Mucosa of stomach (tissue), 1 donor: ENCODE measurements around the gene KCNA1.

Experiments
- H3K27me3 ChIP-seq: one replicate; pipeline ENCODE4 v1.7.0; 2013; ENCODE audit warnings: mild to moderate bottlenecking, low read length; ENCODE audit not compliant: control insufficient read depth, insufficient read depth
- H3K36me3 ChIP-seq: one replicate; pipeline ENCODE4 v1.7.0; 2013; ENCODE audit warnings: low read length; ENCODE audit not compliant: control insufficient read depth, insufficient read depth
- H3K4me1 ChIP-seq: one replicate; pipeline ENCODE4 v1.7.0; 2013; ENCODE audit warnings: mild to moderate bottlenecking, low read length; ENCODE audit not compliant: control insufficient read depth, insufficient read depth
- H3K4me3 ChIP-seq: one replicate; pipeline ENCODE4 v1.7.0; 2013; ENCODE audit warnings: low read length
- H3K9ac ChIP-seq: one replicate; pipeline ENCODE4 v1.7.0; 2013; ENCODE audit warnings: mild to moderate bottlenecking, low read length, moderate library complexity
- H3K9me3 ChIP-seq: one replicate; pipeline ENCODE4 v1.7.0; 2013; ENCODE audit warnings: mild to moderate bottlenecking, low read length, moderate library complexity; ENCODE audit not compliant: control insufficient read depth
- donor health status: Pancreatic carcinoma.

KCNA1 gene

DNA sequence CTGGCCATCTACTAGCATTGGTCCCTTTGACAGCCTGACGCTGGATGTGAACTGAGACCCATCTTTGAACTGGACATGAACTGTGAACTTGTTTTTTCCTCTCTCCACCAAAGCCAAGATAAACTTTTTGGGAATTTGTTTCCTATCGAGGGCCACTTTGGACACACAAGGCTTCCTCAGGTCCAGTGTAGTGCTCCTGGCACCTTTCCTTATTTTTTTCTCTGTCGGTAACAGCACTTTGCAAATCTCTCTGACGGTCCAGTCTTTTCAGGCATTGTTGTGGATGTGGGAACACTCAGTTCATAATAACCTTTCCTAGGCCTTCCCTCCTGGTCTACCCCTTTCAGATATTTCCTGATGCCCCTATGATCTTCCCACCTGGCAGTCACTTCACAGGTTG is 5.0 kb downstream of the KCNA1 start:
- no peak overlapping the region for H3K9ac ChIP-seq
- H3K9me3 ChIP-seq = no peaks in the 10 kb centered on the region
- H3K27me3 ChIP-seq = peaks cover 37% of the 10 kb centered on the region
- H3K4me3 ChIP-seq = no peak overlapping the region
- no peaks in the 10 kb centered on the region for H3K36me3 ChIP-seq
- H3K4me1 ChIP-seq = no peaks in the 10 kb centered on the region

DNA sequence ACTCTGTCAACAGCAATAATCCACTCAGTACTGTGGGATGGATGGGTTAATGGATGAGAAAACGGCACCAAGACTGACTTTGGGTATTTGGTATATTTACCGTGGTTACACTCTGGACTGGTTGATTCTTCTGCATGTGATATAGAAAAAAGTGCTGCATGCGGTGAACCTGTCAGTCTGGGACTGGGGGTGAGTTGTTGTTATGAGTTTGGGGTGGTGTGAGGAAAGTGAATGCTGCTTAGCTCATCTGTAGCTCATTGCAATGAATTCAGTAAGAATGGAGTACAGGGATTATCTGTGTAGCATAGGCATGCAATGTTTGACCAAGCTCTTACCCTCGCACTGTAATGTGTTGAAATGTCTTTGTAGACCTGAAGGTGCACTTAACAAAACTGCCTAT is 6.0 kb downstream of the KCNA1 start:
- H3K27me3 ChIP-seq = peaks cover 27% of the 10 kb centered on the region
- no peak overlapping the region for H3K4me3 ChIP-seq
- H3K36me3 ChIP-seq = no peaks in the 10 kb centered on the region
- no peaks in the 10 kb centered on the region for H3K4me1 ChIP-seq
- H3K9ac ChIP-seq = no peak overlapping the region
- H3K9me3 ChIP-seq = no peaks in the 10 kb centered on the region

DNA sequence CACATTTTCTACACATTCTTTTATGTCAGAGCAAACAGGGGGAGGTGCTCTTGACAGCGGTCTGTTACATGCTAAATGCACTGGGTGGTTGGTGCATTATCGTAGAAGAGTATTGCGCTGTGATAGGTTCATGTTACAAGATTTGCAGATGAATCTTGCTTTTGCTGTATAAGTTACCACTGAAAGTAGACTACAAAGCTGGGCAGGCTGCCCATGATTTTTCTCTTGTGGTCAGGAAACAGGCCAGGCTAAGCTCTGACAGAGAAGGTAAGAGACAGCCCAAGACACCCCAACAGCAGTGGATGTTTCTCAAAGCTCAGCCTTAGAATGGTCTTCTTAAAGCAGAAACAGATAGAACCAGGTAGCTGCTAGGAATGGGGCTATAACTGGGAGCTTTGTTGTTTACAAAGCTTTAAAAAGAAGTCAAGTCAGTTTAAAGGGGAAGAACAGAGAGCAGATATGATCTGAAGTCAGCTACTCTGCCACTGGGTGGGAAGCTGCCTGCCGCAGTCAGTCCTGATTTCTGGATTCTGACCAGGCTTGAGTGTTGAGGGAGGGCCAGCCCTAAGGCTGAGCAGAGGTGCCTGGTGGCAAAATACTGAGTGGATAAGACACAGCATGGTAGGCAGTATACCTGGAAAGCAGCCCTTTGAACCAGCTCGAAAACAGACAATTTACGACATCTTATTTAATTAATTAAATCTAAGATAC is 9.4 kb downstream of the KCNA1 start:
- Histone ChIP-seq H3K9me3 (no peaks in the 10 kb centered on the region), H3K36me3 (no peaks in the 10 kb centered on the region), H3K4me1 (no peaks in the 10 kb centered on the region), H3K9ac (no peak overlapping the region), H3K27me3 (peaks cover 9% of the 10 kb centered on the region), H3K4me3 (no peak overlapping the region)

DNA sequence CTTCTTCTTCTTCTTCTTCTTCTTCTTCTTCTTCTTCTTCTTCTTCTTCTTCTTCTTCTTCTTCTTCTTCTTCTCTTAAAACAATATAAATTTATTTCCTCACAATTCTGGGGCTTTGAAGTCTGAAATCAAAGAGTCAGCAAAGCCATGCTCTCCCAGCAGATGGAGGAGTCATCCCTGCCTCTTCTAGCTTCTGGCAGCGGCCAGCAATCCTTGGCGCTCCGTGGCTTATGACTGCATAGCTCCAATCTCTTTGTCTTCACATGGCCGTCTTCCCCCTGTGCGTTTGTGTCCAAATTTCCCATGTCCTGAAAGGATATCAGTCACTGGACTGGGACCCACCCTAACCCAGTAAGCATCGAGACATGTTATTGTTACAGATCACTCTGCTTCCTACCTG is 22.9 kb downstream of the KCNA1 start:
- H3K4me1 ChIP-seq = no peaks in the 10 kb centered on the region
- no peaks in the 10 kb centered on the region for H3K9me3 ChIP-seq
- no peaks in the 10 kb centered on the region for H3K27me3 ChIP-seq
- H3K36me3 ChIP-seq = no peaks in the 10 kb centered on the region
- H3K4me3 ChIP-seq = no peak overlapping the region
- no peak overlapping the region for H3K9ac ChIP-seq

DNA sequence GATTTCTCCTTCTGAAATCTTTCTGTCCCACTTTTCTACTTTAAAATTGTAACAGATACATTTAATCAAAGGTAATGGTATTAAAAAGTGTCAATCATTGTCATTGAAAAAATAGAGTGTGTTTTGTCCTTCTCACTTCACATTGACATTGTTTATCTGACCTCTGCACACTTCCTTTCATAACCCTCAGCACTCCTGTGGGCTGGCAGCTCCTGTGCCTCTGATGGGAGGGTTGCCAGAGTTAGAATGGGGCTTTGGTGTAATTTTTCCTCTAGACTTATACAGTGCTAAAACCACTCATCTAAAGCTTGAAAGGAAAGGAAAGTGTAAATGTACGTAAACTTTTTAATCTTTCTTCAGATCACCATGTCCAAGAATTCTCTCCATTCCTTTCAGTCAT is 23.7 kb downstream of the KCNA1 start:
- Histone ChIP-seq H3K36me3 (no peaks in the 10 kb centered on the region), H3K9ac (no peak overlapping the region), H3K27me3 (no peaks in the 10 kb centered on the region), H3K9me3 (no peaks in the 10 kb centered on the region), H3K4me1 (no peaks in the 10 kb centered on the region), H3K4me3 (no peak overlapping the region)

DNA sequence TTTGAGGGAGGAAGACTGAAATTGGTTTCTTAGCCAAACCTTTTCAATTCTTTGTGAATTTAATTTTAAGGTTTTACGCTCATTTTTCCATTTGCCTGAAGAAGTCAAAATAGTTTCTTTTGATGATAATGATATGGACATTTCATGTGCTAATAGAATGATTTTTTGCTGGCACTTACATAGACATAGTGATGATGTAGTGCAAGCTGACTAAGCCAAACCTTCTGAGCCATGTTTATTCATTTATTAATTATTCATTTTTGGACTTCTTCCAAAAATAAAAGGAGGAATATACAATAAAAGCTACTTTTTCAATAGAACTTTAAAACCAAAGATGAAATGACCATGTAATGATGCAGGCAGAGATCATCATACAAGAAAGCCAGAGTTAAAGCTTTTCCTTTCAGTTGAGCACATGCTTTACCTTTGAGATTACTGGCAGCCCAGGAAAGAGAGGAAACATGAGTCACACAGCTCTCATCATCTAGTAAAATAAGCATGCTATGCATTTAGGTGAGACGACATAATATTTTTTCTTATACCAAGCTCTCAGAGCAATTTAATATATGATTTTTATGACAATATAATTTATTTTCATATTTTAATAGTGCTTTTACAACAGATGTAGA is 24.8 kb downstream of the KCNA1 start:
- H3K4me3 ChIP-seq = no peak overlapping the region
- no peaks in the 10 kb centered on the region for H3K4me1 ChIP-seq
- H3K9ac ChIP-seq = no peak overlapping the region
- H3K9me3 ChIP-seq = no peaks in the 10 kb centered on the region
- no peaks in the 10 kb centered on the region for H3K27me3 ChIP-seq
- no peaks in the 10 kb centered on the region for H3K36me3 ChIP-seq

DNA sequence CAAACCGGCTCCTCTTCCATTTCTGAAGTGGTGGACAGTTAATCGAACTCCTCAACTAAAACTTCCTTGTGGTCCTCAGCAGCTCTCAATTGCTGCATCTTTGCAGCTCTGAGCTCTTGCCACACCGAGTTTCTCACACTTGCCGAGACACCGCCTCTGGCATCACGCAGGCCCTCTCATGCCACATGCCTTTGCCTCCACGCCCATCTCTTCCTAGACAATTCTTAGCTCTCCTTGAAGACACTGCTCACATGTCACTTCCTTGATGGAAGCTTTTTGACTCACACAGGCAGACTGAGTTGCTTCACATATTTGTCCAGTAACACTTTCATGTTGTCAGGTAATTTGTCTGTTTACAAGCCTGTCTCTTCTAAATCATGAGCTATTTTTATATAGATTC is 29.2 kb downstream of the KCNA1 start:
- H3K27me3 ChIP-seq = no peaks in the 10 kb centered on the region
- H3K9ac ChIP-seq = no peak overlapping the region
- H3K36me3 ChIP-seq = no peaks in the 10 kb centered on the region
- no peak overlapping the region for H3K4me3 ChIP-seq
- no peaks in the 10 kb centered on the region for H3K4me1 ChIP-seq
- no peaks in the 10 kb centered on the region for H3K9me3 ChIP-seq

DNA sequence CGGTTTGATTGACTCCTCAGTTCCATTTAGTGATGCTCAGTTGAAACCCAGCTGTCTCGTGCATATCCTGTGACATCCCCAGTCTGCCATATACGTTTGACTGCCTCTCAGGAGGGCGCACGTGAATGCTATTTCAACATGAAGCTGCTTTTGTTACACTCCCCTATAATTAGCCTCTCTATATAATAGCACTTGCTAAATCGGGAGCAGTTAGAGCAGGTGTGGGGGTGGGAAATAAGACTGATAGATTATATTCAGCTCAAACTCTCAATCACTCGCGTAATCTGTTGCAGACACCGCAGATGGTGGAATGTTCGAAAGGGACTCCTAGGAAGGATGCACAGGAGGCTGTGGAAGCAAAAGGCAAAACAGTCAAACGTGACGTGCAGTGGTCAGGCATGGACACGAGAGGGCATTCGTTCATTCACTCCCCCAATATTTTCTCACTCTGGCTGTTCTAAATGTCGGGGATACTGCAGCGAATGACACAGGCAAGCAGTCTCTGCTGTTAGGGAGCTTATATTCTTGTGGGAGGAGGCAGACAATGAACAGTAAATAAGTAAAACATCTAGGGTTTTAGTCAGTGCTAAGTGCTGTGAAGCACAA is 29.8 kb downstream of the KCNA1 start:
- H3K27me3 ChIP-seq = no peaks in the 10 kb centered on the region

DNA sequence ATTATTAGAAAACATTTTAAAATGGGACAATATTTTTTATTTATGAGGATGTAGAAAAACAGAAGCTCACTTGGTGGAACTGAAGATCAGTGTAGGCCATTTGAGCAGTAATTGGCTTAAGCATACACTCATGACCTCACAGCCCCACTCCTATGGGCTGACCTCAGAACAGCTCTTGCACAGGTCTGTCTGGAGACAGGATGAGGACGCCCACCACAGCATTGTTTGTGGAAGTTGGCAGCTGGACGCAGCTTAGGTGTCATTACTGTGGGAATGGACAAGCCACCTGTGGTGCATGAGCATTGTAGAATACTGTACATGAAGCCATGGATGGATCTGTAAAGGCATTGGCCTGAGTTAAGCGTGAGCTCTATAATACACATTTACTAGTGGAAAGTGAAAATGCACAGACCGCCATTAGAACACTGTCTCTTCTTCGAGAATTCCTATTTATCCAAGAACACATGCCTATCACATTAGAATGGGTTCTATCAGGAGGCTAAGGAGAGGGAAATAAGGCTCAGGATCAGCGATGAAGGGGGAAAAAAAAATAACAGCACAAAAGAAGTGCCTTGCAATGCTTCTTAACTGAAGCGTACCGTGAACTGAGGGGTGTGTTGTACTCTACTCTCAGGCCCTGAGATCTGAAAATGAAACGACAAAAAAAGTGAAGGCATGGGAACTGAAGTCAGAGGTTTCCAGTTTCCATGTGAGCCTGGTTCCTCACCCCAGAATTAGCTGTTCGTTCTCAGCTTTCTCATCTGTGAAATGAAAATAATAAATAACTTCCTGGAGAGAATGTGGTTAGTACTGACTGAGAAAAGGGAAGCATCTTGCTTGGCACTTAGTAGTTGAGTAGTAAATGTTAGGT is 33.6 kb downstream of the KCNA1 start:
- no peaks in the 10 kb centered on the region for H3K36me3 ChIP-seq

More for the DNA sequence above, 29.8 kb downstream of the KCNA1 start:
- Histone ChIP-seq H3K4me1 (no peaks in the 10 kb centered on the region), H3K9me3 (no peaks in the 10 kb centered on the region), H3K36me3 (no peaks in the 10 kb centered on the region), H3K4me3 (no peak overlapping the region), H3K9ac (no peak overlapping the region)

DNA sequence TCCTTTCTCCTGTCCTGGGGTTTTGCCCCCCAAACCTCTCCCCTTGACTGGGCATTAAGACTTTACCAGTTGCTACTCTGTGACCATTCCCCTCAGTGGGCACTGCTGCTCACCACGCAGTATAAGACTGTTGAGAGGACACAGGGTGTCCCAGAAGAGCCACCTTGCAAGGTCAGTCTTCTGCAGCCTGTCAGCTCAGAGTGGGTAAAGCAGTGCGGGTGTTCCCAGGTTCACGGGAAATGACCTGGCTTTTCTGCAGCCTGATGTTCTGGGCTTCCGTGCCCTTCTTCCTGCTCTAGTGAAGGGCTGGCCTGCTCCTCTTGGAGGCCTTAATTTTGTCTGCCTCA is 34.2 kb downstream of the KCNA1 start:
- Histone ChIP-seq H3K36me3 (no peaks in the 10 kb centered on the region), H3K9me3 (no peaks in the 10 kb centered on the region), H3K9ac (no peak overlapping the region), H3K4me3 (no peak overlapping the region), H3K4me1 (no peaks in the 10 kb centered on the region), H3K27me3 (no peaks in the 10 kb centered on the region)

More for the DNA sequence above, 33.6 kb downstream of the KCNA1 start:
- no peak overlapping the region for H3K9ac ChIP-seq
- no peak overlapping the region for H3K4me3 ChIP-seq
- H3K27me3 ChIP-seq = no peaks in the 10 kb centered on the region
- no peaks in the 10 kb centered on the region for H3K4me1 ChIP-seq
- no peaks in the 10 kb centered on the region for H3K9me3 ChIP-seq

DNA sequence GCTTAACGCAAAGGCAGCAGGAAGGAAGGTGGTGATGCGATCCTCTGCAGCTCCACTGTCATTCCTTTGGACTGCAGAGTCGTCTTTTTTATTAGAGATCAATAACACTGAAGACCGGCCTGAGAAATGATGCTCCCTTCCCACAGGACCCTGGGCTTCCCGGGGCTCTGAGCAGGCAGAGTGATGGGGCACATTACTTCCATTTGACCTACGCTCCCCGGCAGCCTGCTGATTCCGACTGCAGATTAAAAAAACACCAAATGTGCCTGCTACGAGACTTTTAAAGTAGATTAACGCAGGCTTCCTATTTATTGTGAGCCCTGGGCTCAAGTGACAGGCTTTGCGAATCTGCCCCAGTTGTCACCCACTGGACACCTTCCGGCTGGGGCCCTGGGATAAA is 37.5 kb downstream of the KCNA1 start:
- Histone ChIP-seq H3K4me3 (no peak overlapping the region), H3K9ac (no peak overlapping the region), H3K36me3 (no peaks in the 10 kb centered on the region), H3K4me1 (no peaks in the 10 kb centered on the region), H3K27me3 (no peaks in the 10 kb centered on the region), H3K9me3 (no peaks in the 10 kb centered on the region)

DNA sequence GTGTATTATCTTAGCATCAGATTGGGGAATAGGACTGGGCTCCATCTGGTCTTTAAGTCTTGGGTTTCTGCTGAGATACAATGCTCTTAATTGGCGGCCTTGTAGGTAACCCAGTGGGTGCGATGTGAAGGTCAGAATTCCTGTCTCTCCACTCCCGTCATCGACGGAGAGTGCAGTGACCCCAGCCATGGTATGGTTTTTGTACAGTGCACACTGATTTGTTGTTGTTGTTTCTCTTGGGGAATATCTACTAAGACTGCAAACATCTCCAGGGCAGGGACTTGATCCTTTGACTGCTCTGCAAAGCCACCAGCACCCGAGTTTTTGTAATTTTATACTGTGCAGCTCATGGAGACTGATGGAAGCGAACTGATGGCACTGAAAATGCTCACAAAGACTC is 41.4 kb downstream of the KCNA1 start:
- Histone ChIP-seq H3K4me1 (no peaks in the 10 kb centered on the region), H3K4me3 (no peak overlapping the region), H3K9me3 (no peaks in the 10 kb centered on the region), H3K9ac (no peak overlapping the region), H3K27me3 (no peaks in the 10 kb centered on the region), H3K36me3 (no peaks in the 10 kb centered on the region)
